Ramos (cell line): ENCODE measurements around the gene GADL1.

Source experiments
- in situ Hi-C: fragments of 300-500 bp; cut with MboI; formaldehyde crosslinking; loops from one replicate; pipeline ENCODE4 v1.14.3; 2022; ENCODE audit warnings: low sequenced_read_pairs; ENCODE audit not compliant: unreplicated experiment

GADL1 gene

DNA sequence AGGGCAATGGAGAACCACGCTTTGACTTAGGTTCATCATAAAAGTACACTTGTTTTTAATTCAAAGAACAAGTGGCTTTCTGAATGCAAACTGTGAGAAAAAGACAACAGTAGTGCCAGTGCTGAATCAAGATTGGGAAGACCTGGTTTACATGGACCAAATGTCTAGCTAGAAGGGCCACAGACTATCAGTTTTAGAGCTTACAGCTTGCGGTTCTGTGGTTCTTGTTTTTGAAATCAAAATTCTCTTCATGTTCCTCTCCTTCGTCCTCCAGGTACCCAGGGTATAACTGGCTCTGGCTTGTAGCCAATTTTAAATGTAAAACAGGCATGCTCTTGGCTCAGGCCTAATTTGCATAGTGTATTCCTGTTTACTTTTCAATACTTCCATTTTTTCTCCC lies 163.5 kb downstream of the GADL1 start:
- in situ Hi-C loops, result no loop called here

DNA sequence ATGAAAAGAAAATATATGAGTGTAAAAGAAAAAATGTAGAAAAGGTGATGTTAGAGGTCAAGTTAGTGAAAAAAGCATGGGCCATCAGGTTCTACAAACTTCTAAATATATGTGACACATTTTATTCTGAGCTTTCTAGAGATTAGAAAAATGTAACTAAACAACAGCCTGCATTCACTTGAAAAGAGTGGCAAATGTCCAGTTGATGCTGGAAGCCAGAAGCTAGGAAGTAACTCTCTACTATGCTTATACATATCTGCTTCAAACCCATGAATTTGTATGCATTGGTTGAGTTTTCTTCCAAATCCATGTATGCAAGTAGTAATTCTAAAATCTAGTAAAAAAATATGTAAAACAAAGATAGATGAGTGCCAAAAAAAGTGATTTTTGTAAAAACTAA lies 164.5 kb downstream of the GADL1 start:
- in situ Hi-C loops, result no loop called here

DNA sequence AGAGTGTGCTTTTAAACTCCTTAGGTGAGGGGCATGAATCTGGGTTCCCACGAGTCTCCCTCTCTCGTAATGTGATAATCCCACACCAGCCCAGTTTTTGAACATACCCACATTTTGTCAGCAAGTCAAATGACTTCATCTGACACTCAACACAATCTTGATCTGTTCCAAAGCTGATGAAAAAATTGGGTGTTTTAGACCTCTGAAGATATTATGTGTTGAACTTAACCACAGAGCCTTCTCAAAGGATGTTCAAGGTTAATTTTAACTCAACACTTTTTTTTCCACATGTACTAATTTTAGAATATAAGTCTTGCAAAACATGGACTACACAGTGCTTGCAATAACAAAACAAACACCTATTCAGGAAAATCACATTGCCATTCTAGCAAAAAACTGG lies 164.9 kb downstream of the GADL1 start:
- in situ Hi-C loops, result no loop called here

DNA sequence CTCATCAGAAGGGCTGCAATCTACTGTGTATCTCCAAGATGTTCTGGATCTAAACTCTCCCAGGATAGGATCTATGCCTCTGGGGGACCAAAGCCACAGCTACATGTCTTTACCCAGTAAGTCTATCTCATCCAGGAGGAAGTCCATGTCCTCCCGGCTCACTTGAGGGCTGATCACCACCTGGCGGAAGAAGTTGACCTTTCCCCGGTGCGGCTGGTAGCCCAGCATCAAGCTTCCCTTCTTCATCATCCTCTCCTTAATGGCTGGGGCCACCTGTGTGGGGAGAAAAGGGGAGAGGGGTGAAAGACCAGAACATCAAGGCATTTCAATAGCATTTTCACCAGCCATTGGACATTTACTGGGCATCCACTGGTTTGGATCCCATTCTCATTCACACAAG lies 166.3 kb downstream of the GADL1 start:
- in situ Hi-C loops, result no loop called here

DNA sequence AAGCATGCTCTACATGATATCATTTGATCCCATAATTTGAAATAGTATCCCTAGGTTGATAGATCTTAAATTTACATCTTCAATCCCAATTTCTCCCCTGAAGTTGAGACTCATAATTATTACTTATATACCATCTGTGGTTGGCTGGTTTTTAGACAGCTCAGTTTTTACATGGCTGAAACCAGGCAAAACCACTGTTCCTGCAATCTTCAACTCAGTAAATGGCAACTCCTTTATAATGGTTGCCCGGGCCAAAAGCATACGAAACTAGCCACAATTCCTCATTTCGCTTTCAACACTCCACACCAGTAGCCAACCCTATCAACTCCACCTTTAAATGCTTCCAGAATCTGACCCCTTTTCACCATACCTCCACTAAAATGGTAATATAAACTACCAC lies 169.6 kb downstream of the GADL1 start:
- in situ Hi-C loops, result no loop called here

DNA sequence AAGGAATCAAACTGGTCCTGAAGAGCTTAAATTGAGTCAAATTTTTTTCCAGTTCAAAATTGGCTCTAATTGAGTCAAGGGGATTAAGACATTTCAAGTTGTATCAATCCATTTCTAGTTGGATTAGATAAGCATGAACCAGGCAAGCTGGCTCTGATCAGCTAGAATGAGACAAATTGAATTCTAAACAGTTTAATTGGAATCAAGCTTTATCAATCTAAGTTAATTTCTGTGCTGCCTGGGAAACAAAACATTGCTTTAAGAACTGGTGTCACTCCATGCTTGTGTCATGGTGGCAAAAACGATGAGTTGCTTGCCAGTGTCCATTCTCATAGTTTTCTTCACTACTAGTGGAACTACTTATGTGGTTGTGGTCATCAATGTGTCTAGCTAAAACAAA lies 171.2 kb downstream of the GADL1 start:
- in situ Hi-C loops, result no loop called here

DNA sequence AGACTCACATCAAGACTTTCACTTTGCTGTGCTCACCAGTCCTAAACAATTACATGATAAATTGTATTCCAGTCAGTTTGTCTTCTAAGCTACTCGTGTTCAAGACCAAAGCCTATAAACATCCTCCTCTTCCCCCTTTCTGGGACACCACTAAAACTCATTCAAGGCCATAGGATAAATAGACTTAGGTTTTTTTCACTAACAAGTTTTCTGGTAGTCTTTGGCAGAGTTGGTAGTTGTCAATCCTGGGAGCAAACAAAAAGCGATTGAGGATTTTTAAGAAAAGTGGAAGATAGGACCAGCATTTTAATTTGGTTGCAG lies 173.2 kb downstream of the GADL1 start:
- in situ Hi-C loops, result no loop called here

DNA sequence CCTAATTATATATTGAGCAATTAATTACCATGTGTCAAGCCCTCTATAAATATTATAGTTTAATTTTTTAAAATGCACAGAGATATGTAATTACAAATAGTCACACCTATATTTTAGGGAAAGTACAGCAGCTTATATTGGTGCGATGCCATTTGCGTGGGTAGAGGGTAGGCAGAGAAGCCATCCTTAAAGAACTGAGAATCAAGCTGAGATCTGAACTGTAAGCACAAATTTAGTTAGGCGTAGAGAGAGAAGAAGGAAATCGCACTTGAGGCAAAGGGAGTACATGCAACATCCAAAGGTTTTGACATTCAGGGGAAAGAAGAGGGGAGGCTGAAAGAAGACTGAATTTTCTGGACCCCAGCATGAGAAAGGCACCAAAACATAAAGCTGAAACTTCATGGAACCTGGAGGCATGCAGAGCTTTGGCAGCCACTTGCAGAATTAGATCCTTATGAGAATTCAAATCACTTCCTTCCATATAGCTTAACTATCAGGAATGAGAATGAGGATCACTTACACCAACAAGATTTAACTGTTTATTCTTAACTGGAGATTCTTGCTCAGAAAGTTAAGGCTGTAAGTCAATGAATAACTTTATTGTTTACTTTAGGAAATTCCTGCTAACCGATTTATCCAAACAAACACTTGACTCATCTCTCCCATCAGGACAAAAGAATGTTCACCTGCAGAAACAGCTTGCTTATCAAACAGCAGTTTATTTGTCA lies 173.7 kb downstream of the GADL1 start:
- in situ Hi-C loops, result no loop called here

DNA sequence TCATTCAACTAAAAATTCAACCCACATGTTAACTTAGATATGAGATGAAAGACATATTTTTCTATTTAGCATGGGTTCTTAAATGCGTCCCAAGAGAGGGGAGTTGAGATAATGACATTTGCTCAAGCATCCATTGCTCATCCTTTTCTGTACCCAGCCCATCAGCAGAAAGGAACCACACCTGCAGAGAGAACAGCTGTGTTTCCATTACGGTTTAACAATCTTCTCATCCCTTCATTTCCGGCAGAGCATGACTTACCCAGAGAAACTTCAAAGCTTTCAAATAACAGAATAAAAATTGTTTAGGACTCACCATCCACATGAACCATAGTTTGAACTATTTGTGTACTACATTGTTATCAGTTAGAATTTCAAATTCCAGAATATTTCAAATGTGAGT lies 174.9 kb downstream of the GADL1 start:
- in situ Hi-C loops, result no loop called here

DNA sequence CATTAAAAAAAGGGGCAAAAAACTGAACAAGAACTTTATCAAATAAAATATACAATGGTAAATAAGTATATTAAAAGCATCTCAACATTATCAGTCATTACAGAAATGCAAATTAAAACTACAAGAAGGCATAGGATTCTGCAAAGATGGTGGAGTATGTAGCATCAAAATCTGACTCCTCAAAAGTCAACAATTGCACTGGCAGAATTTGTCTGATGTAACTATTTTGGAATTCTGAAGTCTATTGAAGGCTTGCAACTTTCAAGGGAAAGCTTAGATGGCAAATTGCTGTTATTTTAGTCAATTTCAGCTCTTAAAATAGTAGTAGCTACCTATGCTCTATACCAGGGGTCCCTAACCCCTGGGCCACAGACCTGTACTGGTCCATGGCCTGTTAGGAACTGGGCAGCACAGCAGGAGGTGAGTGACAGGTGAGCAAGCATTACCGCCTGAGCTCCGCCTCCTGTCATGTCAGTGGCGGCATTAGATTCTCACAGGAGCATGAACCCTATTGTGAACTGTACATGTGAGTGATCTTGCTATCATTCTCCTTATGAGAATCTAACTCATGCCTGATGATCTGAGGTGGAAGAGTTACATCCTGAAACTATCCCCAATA lies 180.5 kb downstream of the GADL1 start:
- in situ Hi-C loops, result no loop called here

DNA sequence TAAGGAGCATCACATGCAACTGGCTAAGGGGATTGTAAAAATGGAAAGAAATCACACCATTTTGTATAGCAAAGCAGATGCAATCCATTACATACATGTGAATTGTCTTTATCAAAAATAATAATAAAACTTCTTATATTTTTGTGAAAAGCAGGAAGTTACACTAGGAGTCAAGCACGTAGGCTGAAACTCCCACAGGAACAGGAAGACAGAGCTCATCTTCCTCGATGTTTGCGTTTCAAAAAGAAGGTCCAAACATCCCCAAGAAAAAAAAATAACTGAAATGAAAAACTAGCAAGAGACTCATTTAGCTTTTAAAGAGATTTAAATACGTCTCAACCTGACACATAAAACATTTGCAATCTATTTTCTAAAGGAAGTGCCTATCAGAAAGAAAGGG lies 181.5 kb downstream of the GADL1 start:
- in situ Hi-C loops, result no loop called here

DNA sequence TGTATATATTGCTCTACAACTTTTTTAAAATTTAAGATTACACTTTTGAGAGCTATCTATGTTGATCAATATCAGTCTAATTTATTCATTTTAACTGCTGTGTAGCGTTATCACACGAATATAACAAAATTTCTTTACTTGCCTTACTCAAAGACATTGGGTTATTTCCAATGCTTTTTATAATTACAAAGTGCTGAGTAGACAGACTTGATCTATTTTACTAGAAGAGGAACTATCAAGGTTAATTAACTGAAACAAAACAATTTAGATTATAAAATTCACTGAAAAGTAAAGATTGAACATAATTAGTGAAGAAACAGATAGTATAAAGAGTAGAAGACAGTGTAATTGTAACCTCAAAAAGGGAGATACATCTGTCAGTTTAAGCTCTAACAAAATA lies 182.6 kb downstream of the GADL1 start:
- in situ Hi-C loops, result no loop called here

DNA sequence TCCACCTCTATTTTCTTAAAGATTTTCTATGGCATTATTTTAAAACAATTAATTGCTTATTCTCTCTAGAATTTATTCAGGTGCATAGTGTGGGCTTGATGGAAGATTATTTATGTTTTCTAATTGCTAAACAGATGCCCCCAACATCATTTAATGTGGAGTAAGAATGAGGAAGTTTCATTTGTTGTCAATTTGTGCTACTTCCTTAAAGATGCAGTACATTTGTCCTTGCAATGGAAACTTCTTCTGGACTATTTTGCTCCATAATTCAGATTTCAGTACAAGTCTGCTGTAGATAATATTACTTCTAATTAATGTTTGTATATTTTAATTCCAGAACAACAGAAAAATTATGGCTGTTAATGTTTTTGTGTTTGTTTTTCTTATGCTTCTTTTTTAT lies 183.3 kb downstream of the GADL1 start:
- in situ Hi-C loops, result no loop called here

DNA sequence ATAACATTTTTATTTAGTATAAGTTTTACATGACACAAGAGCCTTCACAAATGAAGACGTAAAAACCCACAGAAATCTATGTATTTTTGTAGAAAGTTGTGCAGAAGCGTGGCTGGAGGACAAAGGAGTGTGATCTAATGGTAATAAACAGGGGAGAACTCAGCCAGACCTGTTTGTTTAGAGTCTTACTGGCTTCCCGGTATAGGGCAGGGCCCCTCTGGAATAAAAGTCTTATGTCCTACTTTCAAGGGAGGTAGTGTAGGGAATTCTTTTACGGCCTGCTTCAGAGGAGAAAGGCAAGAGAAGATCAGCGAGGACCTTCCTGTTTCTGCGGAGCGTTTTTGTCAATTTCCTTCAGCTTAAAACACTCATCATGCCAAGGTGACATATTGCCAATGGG lies 184.4 kb downstream of the GADL1 start:
- in situ Hi-C loops, result no loop called here

DNA sequence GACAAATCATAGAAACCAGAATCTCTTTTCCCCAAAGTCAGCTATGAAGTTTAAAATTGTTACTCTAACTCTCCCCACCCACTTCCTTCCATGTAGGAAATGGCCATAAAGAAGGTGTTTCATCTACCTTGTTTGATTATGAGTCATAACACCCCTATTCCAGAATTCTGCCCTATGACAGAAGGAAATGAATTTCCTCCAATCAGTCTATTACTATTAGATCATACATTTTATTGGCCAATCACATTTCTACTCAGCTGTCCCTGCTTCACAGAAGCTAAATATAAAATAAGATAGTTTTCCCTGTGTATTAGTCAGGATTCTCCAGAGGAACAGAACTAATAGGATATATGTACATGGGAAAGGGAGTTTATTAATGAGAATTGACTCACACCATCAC lies 186.0 kb downstream of the GADL1 start:
- in situ Hi-C loops, result no loop called here

DNA sequence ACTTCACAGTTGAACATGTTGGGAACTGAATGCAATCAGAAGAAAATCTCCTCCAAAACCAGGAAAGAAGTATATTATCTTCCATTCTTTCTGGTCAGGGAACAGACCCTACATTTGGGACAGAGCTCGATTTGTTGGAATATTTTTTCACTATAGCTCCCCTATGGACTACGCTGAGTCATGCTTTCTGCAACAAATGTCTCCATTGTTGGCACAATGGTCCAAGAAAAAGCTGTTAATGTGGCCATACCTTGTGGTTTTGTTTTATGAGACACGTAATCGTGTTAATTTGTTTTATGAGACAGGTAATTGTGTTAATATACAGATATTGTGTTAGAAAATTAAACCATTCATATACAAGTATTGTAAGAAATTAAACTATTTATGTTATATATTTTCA lies 186.6 kb downstream of the GADL1 start:
- in situ Hi-C loops, result no loop called here

DNA sequence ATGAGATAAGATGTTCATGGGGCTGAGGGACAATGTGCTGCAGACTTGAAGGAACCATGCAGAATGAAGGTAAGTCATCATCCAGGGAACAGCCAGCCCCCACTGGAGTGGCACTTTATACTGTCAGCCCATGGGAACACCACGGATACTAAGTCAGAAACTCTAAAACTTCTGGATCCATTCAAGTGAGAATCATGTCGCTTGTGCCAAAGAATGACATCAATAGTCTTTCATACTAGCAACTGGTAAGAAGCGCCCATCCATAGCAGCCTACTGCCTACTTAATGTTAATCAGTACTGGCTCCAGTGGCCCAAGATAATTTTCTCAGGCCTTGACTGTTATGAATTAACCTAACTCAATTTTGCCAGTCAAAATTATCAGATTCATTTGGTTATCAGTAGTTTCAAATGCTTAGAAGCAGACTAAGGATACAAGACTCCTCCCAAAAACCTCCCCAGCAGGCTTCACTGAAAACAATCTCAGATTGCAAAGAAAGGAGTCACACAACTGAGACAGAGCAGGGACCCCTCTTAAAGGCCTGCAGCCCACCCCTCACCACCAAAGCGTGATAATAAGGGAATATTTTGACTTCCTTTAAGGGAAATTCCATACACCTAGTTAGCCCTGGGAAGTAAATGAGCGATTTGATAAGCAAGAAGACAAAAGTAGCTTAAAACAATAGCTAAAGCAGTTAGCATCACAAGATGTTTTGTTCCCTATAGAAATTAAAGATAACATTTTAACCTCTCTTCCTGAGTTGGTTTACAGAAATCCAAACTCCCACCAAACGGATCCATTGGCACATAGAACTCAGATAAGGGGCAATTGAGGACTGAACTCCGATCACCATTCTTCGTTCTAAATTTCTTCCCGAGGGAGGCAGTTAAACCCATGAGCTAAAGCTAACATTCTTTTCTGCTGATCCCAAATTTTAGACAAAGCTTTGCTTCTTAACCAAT lies 189.2 kb downstream of the GADL1 start:
- in situ Hi-C loops, result no loop called here

DNA sequence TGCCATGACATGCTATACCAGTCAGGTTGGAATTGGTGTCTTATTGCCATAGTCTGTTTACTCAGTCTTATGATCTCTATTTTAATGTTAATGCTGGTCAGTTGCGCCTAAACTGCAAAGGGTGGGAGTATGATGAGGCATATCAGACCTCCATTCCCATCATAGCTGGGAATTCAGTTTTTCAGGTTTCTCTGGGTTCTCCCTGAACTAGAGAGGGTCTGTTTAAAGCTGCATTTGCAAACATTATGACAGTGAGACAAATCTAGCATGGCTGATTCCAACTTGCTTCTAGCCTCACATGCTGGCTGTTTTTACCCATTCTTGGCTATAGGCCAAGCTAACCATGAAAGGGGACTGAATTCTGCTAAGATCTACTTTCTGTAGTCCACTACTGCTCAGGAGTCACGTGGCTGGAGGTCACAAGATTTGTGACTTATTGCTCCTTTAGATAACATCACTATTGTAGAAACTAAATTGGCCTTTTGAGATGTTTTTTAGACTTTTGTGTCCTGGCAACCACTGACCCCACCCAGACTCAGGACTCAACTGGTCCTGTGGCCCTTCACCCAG lies 191.5 kb downstream of the GADL1 start:
- in situ Hi-C loops, result no loop called here

DNA sequence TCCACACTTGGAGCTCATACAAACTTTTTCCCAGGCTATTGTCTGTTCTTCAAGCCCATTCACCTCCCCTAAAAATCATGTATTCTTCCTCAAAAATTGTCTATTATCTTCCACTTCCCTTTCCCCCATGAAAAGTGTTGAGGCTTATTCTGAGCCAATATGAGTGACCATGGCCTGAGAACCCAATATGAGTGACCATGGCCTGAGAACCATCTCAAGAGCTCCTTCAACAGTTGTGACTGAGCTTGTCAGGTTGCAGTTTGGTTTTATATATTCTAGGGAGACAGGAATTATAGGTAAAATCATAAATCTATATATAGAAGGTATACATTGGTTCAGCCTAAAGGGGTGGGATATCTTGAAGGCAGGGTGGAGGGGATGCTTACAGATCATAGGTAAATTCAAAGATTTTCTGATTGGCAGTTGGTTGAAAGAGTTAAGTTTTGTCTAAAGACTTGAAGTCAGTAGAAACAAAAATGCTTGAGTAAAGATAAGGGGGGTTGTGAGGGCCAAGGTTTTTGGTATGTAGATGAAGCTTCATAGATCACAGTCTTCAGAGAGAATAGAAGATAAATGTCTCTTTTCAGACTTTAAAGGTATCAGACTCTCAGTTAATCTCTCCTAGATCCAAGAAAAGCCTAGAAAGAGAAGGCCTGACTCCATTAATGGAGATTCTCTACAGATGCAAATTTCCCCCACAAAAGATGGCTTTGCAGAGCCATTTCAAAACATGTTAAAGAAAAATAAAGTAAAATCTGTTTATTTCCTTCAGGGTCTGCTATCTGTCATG lies 192.2 kb downstream of the GADL1 start:
- in situ Hi-C loops, result no loop called here

DNA sequence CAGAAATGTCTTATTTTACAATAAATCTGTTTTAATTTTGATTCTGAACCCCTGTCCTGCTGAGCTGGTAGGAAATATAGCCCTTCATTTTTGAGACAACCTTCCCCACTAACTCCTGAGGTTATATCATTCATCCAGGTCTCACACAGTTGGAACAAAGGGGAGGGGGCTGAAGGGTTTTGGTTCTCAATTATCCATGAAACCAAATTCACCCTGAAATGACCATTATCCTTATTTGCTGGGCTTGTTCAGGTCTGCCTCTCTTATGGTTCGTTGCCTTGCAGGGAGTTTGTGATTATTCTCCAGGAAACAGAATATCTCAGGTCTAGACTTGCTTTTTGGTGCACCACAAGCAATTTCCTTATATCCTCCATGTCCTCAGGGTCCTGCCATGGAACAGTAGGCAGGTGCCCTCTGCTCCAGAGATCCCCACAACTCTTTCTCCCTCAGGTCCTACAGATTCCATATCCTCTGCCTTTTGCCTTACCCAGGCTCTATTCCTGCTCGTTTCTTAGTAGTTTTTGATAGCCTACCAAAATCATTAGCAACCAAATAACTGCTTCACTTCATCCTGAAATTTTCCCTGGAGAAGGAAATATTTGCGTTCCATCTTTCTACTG lies 193.6 kb downstream of the GADL1 start:
- in situ Hi-C loops, result no loop called here
